Vagina (tissue), 2 donors: ENCODE data around the gene ABCG1. TPM values are rescaled to one million over a fixed set of nuclear protein-coding genes. Genes with fewer than 3 reads are reported as not detected.

Source experiments
- DNase-seq, 2 donors: peaks; one replicate each; pipeline ENCODE4 v3.0.0-alpha.2; 2017; ENCODE audit errors: extremely low spot score in 2 of 2
- H3K27ac ChIP-seq: fragments of 200-600 bp; sonication (generic); one replicate; pipeline ENCODE4 v1.5.1; 2019
- H3K27me3 ChIP-seq: fragments of 200-600 bp; sonication (generic); one replicate; pipeline ENCODE4 v1.5.1; 2019
- H3K36me3 ChIP-seq, 2 donors: fragments of 200-600 bp; sonication (generic); one replicate each; pipeline ENCODE4 v1.5.1; 2017 to 2019
- H3K4me1 ChIP-seq: fragments of 200-600 bp; sonication (generic); one replicate; pipeline ENCODE4 v1.5.1; 2019
- H3K4me3 ChIP-seq, 2 donors: fragments of 200-600 bp; sonication (generic); 1 replicate in 1 of 2; 2 replicates in 1 of 2; pipeline ENCODE4 v1.5.1; 2016 to 2019
- H3K9me3 ChIP-seq: fragments of 200-600 bp; sonication (generic); one replicate; pipeline ENCODE4 v1.5.1; 2019
- CTCF ChIP-seq, 3 experiments: fragments of 450-650 bp in 2 of 3; fragments of 200-600 bp in 1 of 3; sonication (generic) in 1 of 3; IDR thresholded peaks; one replicate each; pipeline ENCODE4 v1.5.1; 2017 to 2019; ENCODE audit warnings: antibody characterized with exemption in 3 of 3, mild to moderate bottlenecking in 2 of 3, moderate library complexity in 2 of 3
- POLR2A ChIP-seq, 2 donors: fragments of 450-650 bp; IDR thresholded peaks; one replicate each; pipeline ENCODE4 v1.6.1; 2017; ENCODE audit warnings: antibody characterized with exemption in 2 of 2, mild to moderate bottlenecking in 2 of 2, moderate library complexity in 2 of 2
- POLR2AphosphoS5 ChIP-seq, 2 donors: sonication (generic); formaldehyde crosslinking; IDR thresholded peaks; one replicate each; pipeline ENCODE4 v1.9.0; 2017; ENCODE audit warnings: antibody characterized with exemption in 2 of 2, mild to moderate bottlenecking in 2 of 2, low read depth in 1 of 2; ENCODE audit not compliant: insufficient read depth in 1 of 2
- intact Hi-C: fragments of 100-400 bp; cut with DNase I; formaldehyde crosslinking; loops from one replicate; pipeline ENCODE4 v1.15.1; 2023
- total RNA-seq: library from RNA; depleted of rRNA; stranded (reverse); fragments of >200 nt; gene quantifications from one replicate; pipeline ENCODE4 v1.2.3, GENCODE V29; 2016

The ABCG1 gene
- total RNA-seq, 1 donor from 2014 or later, result 18.7 TPM

DNA sequence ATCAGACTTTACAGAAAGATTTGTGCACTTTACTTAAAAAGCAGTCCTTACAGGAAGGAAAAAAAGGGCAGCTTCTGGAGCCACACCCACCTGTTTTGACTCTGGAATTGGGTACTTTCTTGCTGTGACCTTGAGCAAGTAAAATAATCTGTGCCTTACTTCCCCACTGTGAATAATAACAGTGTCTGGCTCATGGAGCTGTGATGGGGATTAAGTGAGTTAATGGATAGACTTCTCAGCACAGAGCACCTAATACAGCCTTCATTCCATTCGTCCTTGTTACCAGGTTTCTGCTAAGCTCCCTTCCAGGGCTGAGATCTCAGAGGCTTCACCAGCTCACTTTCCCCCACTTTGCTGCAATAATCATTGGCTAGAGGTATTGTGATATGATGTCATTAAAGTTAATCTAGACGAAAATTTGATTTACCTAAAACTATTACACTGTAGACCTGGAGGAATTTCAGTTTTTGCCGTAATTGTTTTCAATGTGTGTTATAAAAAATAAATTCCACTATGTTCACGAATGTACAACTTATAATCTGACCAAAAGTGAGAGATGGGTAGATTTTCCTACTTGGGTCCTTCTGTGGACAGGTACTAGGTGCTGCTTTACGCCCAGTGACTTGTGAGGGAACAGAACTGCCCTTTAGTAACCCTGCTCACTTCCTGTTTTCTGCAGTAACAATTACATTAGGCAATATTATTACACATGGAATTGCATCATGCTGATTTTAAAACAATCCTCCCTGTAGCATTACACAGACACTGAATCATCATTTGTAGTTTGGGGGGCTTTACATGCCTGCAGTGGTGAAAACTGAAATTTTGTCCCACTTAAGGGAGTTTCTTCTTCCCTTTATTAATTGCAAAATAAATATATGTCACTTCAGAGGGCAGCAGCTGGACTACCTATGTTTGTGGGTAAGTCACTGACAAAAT, 19.7 kb upstream of the ABCG1 start:
- H3K36me3 ChIP-seq, result no peaks in the 10 kb centered on the region
- H3K9me3 ChIP-seq, result no peaks in the 10 kb centered on the region
- H3K4me1 ChIP-seq, result peaks cover 20% of the 10 kb centered on the region
- H3K27me3 ChIP-seq, result no peaks in the 10 kb centered on the region
- DNase-seq, result peak in 1 of 2 donors; percentile 67
- TF ChIP-seq POLR2AphosphoS5 (IDR thresholded peaks at IDR 0.05; ENCODE audit: insufficient read depth in 1 of 2, low read depth in 1 of 2), result peak in 1 of 2 donors; percentile 81
- no peak for TF ChIP-seq CTCF (IDR thresholded peaks at IDR 0.05)
- TF ChIP-seq POLR2A (IDR thresholded peaks at IDR 0.05), result no peak
- H3K27ac ChIP-seq, result no peak overlapping the region
- intact Hi-C loops, result no loop called here
- no peak overlapping the region for H3K4me3 ChIP-seq

- no peak overlapping the region for H3K27ac ChIP-seq
- H3K27me3 ChIP-seq, result no peaks in the 10 kb centered on the region
- H3K9me3 ChIP-seq, result no peaks in the 10 kb centered on the region
- H3K4me3 ChIP-seq, result no peak overlapping the region
- H3K36me3 ChIP-seq, result no peaks in the 10 kb centered on the region
- no peak for TF ChIP-seq CTCF (IDR thresholded peaks at IDR 0.05)
- TF ChIP-seq POLR2A (IDR thresholded peaks at IDR 0.05), result no peak
- TF ChIP-seq POLR2AphosphoS5 (IDR thresholded peaks at IDR 0.05; ENCODE audit: insufficient read depth in 1 of 2, low read depth in 1 of 2), result no peak
- peak in 1 of 2 donors; percentile 55 for DNase-seq
- peaks cover 20% of the 10 kb centered on the region for H3K4me1 ChIP-seq
- intact Hi-C loops, result no loop called here
These were observed 19.0 kb upstream of the ABCG1 start for GRCh38 chr21:42199868-42200463.

DNA sequence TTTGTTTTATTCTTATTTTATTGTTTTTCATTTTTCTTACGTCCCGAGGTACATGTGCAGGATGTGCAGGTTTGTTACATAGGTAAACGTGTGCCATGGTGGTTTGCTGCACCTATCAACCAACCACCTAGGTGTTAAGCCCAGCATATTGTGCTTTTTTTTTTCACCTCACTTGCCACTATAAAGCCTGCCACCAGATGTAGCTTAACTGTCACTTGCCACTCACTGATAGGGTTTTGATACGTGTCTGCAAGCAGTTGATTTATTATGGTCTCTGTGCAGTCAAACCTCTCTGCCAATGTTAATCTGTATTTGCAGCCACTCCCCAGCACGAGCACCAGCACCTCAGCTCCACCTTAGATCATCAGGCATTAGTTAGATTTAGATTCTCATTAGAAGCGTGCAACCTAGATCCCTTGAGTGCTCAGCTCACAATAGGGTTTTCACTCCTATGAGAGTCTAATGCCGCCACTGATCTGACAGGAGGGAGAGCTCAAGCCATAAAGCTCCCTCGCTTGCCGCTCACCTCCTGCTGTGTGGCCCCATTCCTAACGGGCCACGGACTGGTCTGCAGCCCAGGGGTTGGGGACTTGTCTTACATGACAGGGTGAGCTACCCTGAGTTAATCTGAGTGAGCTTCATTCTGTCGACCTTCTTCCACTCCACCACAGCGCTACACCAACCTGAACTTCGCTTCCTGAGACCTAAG, 17.9 kb upstream of the ABCG1 start:
- Histone ChIP-seq H3K27me3 (no peaks in the 10 kb centered on the region), H3K4me3 (no peak overlapping the region), H3K36me3 (no peaks in the 10 kb centered on the region), H3K4me1 (peaks cover 20% of the 10 kb centered on the region), H3K9me3 (no peaks in the 10 kb centered on the region), H3K27ac (no peak overlapping the region)
- TF ChIP-seq POLR2AphosphoS5 (IDR thresholded peaks at IDR 0.05; ENCODE audit: insufficient read depth in 1 of 2, low read depth in 1 of 2) (no peak), POLR2A (IDR thresholded peaks at IDR 0.05) (no peak), CTCF (IDR thresholded peaks at IDR 0.05) (no peak)
- intact Hi-C loops, result no loop called here
- DNase-seq, result peak in 1 of 2 donors; percentile 79

- H3K27ac ChIP-seq, result no peak overlapping the region
- H3K36me3 ChIP-seq, result no peaks in the 10 kb centered on the region
- no peaks in the 10 kb centered on the region for H3K27me3 ChIP-seq
- H3K9me3 ChIP-seq, result no peaks in the 10 kb centered on the region
- peaks cover 20% of the 10 kb centered on the region for H3K4me1 ChIP-seq
- DNase-seq, result peak in 1 of 2 donors; percentile 74
- intact Hi-C loops, result no loop called here
- no peak overlapping the region for H3K4me3 ChIP-seq
- no peak for TF ChIP-seq POLR2AphosphoS5 (IDR thresholded peaks at IDR 0.05; ENCODE audit: insufficient read depth in 1 of 2, low read depth in 1 of 2)
- no peak for TF ChIP-seq POLR2A (IDR thresholded peaks at IDR 0.05)
- no peak for TF ChIP-seq CTCF (IDR thresholded peaks at IDR 0.05)
These were observed 17.3 kb upstream of the ABCG1 start for GRCh38 chr21:42201615-42202161.
